GM06990 (cell line): Measurements from ENCODE around the gene IRAK4.
A peak's percentile ranks its signal among the peaks of the same experiment; 100 is the strongest.

Source experiments
- DNase-seq: peaks from one replicate; pipeline ENCODE4 v3.0.0-alpha.2; 2011; ENCODE audit not compliant: insufficient read length; ENCODE audit errors: extremely low read depth
- H3K27me3 ChIP-seq: replicated peaks from 2 replicates; pipeline ENCODE4 v1.6.0; 2011; ENCODE audit warnings: low read length; ENCODE audit not compliant: control insufficient read depth, insufficient read depth
- H3K36me3 ChIP-seq: 2 replicates; pipeline ENCODE4 v1.5.1; 2011; ENCODE audit warnings: low read length; ENCODE audit not compliant: control insufficient read depth, insufficient read depth
- H3K4me3 ChIP-seq: replicated peaks from 2 replicates; pipeline ENCODE4 v1.5.1; 2011; ENCODE audit warnings: low read depth, mild to moderate bottlenecking, control low read depth, low read length
- CTCF ChIP-seq: IDR thresholded peaks from 2 replicates; pipeline ENCODE4 v1.5.1; 2011; ENCODE audit warnings: low read length, control low read depth, mild to moderate bottlenecking, inconsistent platforms; ENCODE audit not compliant: insufficient read depth, poor library complexity, severe bottlenecking

IRAK4 gene

GRCh38 chr12:43758247-43758727 is 464 bp upstream of the IRAK4 start:
- DNase-seq = no peak
- H3K36me3 ChIP-seq = no peaks in the 10 kb centered on the region
- H3K4me3 ChIP-seq = peak overlapping the region; percentile 83
- no peaks in the 10 kb centered on the region for H3K27me3 ChIP-seq
- TF ChIP-seq CTCF = no peak

- no peak for TF ChIP-seq CTCF
- DNase-seq = no peak
- no peaks in the 10 kb centered on the region for H3K27me3 ChIP-seq
- H3K36me3 ChIP-seq = no peaks in the 10 kb centered on the region; the same call in 1 of the 2 replicates
- H3K4me3 ChIP-seq = peak overlapping the region; percentile 83
Measured at GRCh38 chr12:43760396-43760795, 1.6 kb downstream of the IRAK4 start.

DNA sequence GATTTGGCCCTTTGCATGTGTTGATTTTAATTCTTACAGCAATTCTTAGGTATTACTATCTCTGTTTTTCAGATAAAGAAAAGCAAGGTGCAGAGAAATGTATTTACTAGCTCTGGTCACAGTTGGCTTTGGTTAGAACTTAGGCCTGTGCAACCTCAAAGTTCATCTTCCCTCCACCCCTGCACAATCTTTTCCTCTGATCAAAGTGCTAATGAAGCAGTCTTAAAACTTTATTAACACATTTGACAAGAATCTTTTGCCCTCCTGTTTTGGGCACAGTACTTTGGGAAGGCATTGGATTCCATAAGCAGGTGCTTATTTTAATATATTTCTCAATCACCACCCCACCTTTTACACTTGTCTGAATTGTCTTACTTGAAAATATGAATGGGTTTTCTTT is 2.7 kb downstream of the IRAK4 start:
- no peak for TF ChIP-seq CTCF
- peak overlapping the region; percentile 20 for H3K4me3 ChIP-seq

DNA sequence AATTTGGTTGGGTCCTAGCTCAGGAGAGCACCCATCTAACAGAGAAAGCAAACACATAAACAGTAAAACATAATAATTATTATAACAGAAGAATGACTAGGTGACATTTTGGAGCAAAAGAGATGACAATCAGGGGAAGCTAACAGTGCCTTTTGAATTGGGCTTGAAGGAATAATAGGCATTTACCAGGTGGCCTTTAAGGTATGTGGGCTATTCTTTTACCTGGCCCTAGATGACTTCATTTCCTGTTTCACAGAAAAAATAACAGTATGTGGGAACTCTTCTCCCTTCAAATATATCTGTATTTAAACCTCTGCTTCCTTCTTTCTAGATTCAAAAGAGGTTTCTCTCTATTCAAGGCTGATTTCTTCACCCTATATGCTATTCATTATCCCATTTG is 3.8 kb downstream of the IRAK4 start:
- TF ChIP-seq CTCF = no peak
- Histone ChIP-seq H3K4me3 (no peak overlapping the region), H3K27me3 (no peaks in the 10 kb centered on the region), H3K36me3 (no peaks in the 10 kb centered on the region; the same call in 1 of the 2 replicates)
- DNase-seq = no peak

More for the DNA sequence above, 2.7 kb downstream of the IRAK4 start:
- Histone ChIP-seq H3K36me3 (no peaks in the 10 kb centered on the region; the same call in 1 of the 2 replicates), H3K27me3 (no peaks in the 10 kb centered on the region)
- no peak for DNase-seq

DNA sequence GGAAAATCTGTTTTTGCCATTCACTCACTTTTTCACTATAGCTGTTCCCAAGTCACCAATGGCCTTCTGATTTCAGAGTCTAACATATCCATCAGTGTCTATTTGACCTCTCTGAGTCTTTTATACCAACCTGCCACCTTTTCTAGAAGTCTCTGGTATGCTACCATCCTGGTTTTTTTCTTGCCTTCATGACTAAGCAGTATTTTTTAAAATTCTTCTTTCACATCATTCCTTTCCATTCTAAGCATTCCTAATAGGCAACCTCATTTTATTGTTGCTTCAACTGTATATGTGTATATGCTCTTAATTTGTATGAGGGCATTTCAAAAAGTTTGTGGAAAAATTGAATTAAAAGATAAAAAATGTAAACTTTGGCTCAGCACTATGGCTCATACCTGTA is 5.0 kb downstream of the IRAK4 start:
- DNase-seq = no peak
- TF ChIP-seq CTCF = no peak
- no peaks in the 10 kb centered on the region; the same call in 1 of the 2 replicates for H3K36me3 ChIP-seq

DNA sequence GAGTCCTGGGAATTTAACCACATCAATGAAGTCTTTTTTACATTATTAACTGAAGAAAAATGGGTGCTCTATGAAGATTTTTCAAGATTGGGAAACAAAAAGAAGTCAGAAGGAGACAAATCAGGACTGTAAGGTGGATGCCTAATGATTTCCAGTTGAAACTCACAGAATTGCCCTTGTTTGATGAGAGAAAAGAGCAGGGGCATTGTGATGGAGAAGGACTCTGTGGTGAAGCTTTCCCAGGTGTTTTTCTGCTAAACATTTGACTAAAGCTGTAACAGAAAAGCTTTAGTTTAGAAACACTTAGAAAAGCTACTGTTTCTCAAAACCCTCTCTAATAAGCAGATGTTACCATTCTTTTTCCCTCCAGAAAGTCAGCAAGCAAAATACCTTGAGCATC is 5.8 kb downstream of the IRAK4 start:
- Histone ChIP-seq H3K27me3 (no peaks in the 10 kb centered on the region), H3K36me3 (no peaks in the 10 kb centered on the region; the same call in 1 of the 2 replicates), H3K4me3 (no peak overlapping the region)
- no peak for DNase-seq
- TF ChIP-seq CTCF = no peak

More for the DNA sequence above, 5.0 kb downstream of the IRAK4 start:
- Histone ChIP-seq H3K27me3 (no peaks in the 10 kb centered on the region), H3K4me3 (no peak overlapping the region)
